GM12865 (cell line): Measurements from ENCODE around the gene MKNK1.

Experiments used
- DNase-seq: peaks from one replicate; pipeline ENCODE4 v3.0.0; 2010; ENCODE audit warnings: low read depth
- H3K4me3 ChIP-seq: 2 replicates; pipeline ENCODE4 v1.5.1; 2011; ENCODE audit warnings: mild to moderate bottlenecking, low read depth, low read length, control low read depth
- TF ChIP-seq, protein P1 (sequence below): IDR thresholded peaks from 2 replicates; pipeline ENCODE4 v1.5.1; 2011; ENCODE audit warnings: low read length, control low read depth, low read depth, inconsistent platforms; ENCODE audit not compliant: insufficient read depth; ENCODE audit errors: missing control alignments

Gene MKNK1

DNA sequence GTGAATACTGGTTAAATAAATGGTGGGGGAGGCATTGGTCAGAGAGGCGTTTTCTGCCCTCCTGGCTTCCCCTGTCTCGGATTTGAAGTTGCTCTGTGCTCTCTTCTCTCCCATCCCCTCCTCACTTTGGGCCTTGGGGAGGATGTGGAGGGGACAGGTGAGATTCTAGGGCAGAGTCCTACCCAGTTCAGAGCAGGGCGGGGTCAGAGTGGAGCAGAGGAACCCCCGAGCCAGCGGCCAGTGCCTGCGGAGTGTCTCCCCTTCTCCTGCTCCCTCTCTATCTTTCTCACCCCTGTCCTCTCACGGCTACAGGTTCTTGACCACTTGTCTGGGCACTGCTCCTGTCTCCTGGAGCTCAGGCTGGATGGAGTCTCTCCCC is 60.7 kb downstream of the MKNK1 start:
- DNase-seq: no peak
- no peak overlapping the region for H3K4me3 ChIP-seq
- TF ChIP-seq, protein P1, sequence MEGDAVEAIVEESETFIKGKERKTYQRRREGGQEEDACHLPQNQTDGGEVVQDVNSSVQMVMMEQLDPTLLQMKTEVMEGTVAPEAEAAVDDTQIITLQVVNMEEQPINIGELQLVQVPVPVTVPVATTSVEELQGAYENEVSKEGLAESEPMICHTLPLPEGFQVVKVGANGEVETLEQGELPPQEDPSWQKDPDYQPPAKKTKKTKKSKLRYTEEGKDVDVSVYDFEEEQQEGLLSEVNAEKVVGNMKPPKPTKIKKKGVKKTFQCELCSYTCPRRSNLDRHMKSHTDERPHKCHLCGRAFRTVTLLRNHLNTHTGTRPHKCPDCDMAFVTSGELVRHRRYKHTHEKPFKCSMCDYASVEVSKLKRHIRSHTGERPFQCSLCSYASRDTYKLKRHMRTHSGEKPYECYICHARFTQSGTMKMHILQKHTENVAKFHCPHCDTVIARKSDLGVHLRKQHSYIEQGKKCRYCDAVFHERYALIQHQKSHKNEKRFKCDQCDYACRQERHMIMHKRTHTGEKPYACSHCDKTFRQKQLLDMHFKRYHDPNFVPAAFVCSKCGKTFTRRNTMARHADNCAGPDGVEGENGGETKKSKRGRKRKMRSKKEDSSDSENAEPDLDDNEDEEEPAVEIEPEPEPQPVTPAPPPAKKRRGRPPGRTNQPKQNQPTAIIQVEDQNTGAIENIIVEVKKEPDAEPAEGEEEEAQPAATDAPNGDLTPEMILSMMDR: no peak

DNA sequence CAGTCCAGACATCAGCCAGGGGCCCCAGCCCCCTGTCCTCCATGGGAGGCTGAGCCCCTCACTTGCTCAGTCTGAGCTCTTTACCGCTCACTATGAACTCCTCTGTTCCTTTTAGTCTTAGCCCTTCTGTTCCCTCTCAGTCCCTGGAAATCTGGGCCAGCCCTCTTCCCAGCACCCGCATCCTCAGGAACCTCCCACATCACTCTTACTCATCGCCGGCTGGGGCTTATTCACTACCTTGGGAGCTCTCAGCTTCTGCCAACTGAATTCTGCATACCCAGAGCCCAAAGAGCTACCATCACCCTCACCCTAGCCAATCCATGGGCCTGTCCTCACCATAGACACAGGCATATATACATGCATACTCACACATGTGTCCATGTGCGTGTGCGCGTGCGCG is 64.1 kb downstream of the MKNK1 start:
- TF ChIP-seq, protein P1: no peak
- no peak overlapping the region for H3K4me3 ChIP-seq
- DNase-seq: no peak

DNA sequence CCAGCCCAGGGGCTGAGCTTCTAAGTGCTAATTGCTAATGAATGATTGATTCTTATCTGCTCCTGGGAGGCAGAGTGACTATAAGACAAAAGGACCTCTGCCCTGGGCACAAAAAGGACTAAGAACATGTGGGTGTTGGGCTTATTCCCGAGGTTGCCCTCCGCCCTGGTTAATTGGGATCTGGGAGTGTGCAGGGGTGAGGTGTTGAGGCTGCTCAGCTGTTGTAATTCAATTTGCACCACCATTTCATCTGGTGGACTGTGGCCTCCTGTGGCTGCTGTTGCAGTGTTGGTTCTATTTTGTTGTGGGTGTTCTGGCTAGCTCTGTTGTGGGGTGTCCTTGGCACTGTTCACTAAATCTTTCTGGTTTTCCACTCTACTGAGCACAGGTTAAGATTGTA is 65.9 kb downstream of the MKNK1 start:
- H3K4me3 ChIP-seq: no peak overlapping the region
- TF ChIP-seq, protein P1: no peak
- DNase-seq: no peak

- no peak for DNase-seq
- TF ChIP-seq, protein P1: no peak
- no peak overlapping the region for H3K4me3 ChIP-seq
Measured at GRCh38 chr1:46537651-46538050, 66.4 kb downstream of the MKNK1 start.

DNA sequence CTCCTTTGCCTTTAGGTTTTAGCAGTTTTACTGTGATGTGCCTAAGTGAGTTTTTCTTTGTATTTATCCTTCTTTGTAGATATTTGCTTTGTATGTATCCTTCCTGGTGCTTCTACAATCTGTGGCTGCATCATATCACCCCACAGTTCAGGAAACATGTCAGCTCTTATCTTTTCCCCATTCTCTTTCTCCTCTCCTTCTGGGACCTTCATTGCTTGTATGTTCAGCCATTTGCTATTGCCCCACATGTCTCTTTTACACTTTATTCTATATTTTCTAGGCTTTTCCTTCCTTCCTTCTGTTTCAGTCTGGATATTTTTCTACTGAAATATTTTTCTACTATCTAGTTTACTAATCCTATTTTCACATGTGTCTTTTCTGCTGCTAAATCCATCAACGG is 67.5 kb downstream of the MKNK1 start:
- TF ChIP-seq, protein P1: no peak
- no peak for DNase-seq
- H3K4me3 ChIP-seq: no peak overlapping the region

- no peak overlapping the region for H3K4me3 ChIP-seq
- TF ChIP-seq, protein P1: peak; percentile 54
- DNase-seq: peak; percentile 50
Measured at GRCh38 chr1:46535063-46535462, 69.0 kb downstream of the MKNK1 start.

DNA sequence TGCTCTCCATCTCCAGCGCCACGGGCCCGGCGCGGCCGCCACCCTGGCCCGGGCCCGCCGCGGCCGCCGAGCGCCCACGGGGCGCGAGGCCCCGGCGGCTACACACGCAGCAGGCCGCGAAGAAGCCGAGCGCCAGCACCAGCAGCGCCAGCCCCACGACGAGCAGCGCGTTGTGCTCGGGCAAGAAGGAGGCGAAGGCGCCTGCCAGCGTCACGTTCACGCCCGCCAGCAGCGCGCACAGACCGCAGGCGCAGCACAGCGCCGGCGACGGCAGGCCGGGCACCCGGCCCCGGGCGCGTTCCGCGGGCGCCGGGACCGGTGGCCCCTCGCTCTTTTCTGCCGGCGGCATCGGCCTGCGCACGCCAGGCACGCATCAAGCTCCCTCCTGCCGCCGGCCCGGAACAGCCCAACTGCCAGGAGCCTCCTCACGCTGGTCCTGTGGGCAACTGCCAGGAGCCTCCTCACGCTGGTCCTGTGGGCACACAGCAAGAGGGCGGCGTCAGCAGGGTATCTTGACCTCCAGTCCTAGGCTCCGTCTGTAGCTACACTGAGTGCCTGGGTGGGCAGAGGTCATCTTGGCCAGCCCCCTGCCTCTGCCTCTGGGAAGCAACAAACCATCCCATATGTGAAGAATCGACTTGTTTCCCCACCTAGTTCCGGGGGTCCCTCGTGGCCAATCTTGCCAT is 70.7 kb downstream of the MKNK1 start:
- peak; percentile 33 for DNase-seq
- TF ChIP-seq, protein P1: no peak
- no peak overlapping the region; the same call in 1 of the 2 replicates for H3K4me3 ChIP-seq
